ENCODE measurements around the gene SPATS2. TPM values are rescaled to one million over a fixed set of nuclear protein-coding genes. Genes with fewer than 3 reads are reported as not detected.

SPATS2 gene
- total and polyA plus RNA-seq, 2 of the 4 experiments (the other 2 are of a cell fraction), result 50.6 to 63.3 TPM

DNA sequence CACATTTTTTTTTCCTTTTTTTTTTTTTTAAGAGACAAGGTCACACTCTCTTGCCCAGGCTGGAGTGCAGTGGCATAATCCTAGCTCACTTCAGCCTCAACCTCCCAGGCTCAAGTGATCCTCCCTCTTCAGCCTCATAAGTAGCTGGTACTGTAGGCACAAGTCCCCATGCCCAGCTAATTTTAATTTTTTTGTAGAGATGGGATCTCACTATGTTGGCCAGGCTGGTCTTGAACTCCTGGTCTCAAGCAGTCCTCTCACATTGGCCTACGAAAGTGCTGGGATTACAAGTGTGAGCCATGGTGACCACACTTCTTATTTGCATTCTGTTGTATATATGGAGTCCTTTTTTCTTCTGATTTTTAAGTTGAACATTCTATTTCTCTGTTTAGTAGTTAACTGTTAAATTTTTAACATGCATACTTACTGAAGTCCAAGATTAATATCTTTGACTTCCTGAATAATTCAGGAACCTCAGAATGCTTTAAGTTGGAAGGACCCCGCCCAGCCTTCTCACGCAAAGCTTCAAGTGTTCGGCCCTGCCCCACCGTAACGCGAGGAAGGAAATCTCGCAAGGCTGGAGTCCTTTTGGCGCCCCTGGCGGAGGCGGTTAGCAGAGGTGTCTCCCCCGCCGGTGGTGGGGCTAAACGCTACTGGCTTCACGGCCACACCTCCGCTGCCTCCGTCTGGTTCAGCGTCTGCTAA lies 21.6 kb downstream of the SPATS2 start:
- H4K91ac ChIP-seq (ENCODE audit: insufficient read depth, low read depth, low read length), result no peak overlapping the region
- H2AK5ac ChIP-seq (ENCODE audit: low read depth, low read length), result no peak overlapping the region
- no peak overlapping the region for H2BK5ac ChIP-seq (ENCODE audit: low read depth, low read length, poor library complexity, severe bottlenecking)
- TF ChIP-seq SMC3 (IDR thresholded peaks at IDR 0.05; ENCODE audit: low read depth, low read length) (no peak), RCOR1 (IDR thresholded peaks at IDR 0.05; ENCODE audit: insufficient replicate concordance, low read length) (no peak), RFX5 (IDR thresholded peaks at IDR 0.05; ENCODE audit: low read depth, low read length) (no peak), CEBPB (IDR thresholded peaks at IDR 0.05; ENCODE audit: low read depth, low read length) (no peak), POLR2A (IDR thresholded peaks at IDR 0.05; ENCODE audit: low read depth, low read length) (no peak), CHD1 (IDR thresholded peaks at IDR 0.05; ENCODE audit: low read depth, low read length) (no peak), MAFK (IDR thresholded peaks at IDR 0.05; ENCODE audit: low read depth, low read length) (no peak), BHLHE40 (IDR thresholded peaks at IDR 0.05; ENCODE audit: low read depth, low read length) (no peak), MXI1 (IDR thresholded peaks at IDR 0.05; ENCODE audit: borderline replicate concordance, low read depth, low read length) (no peak), MAZ (IDR thresholded peaks at IDR 0.05; ENCODE audit: borderline replicate concordance, low read depth, low read length) (no peak), NFE2L2 (IDR thresholded peaks at IDR 0.05; ENCODE audit: low read depth, low read length) (no peak), FOS (IDR thresholded peaks at IDR 0.05; ENCODE audit: low read depth, low read length) (no peak), RAD21 (IDR thresholded peaks at IDR 0.05; ENCODE audit: low read length) (no peak)
- TF ChIP-seq, protein P1, sequence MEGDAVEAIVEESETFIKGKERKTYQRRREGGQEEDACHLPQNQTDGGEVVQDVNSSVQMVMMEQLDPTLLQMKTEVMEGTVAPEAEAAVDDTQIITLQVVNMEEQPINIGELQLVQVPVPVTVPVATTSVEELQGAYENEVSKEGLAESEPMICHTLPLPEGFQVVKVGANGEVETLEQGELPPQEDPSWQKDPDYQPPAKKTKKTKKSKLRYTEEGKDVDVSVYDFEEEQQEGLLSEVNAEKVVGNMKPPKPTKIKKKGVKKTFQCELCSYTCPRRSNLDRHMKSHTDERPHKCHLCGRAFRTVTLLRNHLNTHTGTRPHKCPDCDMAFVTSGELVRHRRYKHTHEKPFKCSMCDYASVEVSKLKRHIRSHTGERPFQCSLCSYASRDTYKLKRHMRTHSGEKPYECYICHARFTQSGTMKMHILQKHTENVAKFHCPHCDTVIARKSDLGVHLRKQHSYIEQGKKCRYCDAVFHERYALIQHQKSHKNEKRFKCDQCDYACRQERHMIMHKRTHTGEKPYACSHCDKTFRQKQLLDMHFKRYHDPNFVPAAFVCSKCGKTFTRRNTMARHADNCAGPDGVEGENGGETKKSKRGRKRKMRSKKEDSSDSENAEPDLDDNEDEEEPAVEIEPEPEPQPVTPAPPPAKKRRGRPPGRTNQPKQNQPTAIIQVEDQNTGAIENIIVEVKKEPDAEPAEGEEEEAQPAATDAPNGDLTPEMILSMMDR (conservative IDR thresholded peaks at IDR 0.05; ENCODE audit: low read depth, low read length), result no peak
- TF ChIP-seq, protein P2, sequence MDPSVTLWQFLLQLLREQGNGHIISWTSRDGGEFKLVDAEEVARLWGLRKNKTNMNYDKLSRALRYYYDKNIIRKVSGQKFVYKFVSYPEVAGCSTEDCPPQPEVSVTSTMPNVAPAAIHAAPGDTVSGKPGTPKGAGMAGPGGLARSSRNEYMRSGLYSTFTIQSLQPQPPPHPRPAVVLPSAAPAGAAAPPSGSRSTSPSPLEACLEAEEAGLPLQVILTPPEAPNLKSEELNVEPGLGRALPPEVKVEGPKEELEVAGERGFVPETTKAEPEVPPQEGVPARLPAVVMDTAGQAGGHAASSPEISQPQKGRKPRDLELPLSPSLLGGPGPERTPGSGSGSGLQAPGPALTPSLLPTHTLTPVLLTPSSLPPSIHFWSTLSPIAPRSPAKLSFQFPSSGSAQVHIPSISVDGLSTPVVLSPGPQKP (IDR thresholded peaks at IDR 0.05; ENCODE audit: borderline replicate concordance, low read depth, low read length), result no peak
- TF ChIP-seq, protein P3, sequence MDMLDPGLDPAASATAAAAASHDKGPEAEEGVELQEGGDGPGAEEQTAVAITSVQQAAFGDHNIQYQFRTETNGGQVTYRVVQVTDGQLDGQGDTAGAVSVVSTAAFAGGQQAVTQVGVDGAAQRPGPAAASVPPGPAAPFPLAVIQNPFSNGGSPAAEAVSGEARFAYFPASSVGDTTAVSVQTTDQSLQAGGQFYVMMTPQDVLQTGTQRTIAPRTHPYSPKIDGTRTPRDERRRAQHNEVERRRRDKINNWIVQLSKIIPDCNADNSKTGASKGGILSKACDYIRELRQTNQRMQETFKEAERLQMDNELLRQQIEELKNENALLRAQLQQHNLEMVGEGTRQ (IDR thresholded peaks at IDR 0.05; ENCODE audit: low read depth, low read length), result no peak
- H4K20me1 ChIP-seq (ENCODE audit: insufficient read depth, low read length), result peaks cover 42% of the 10 kb centered on the region
- ChIA-PET CTCF (no interaction called here), POLR2A (ENCODE audit: unreplicated experiment) (no interaction called here)
- H3K9me3 ChIP-seq (ENCODE audit: control insufficient read depth, insufficient read depth, low read length), result no peaks in the 10 kb centered on the region
- no TSS peak for BruUV-seq (replicated peaks)
- no peak overlapping the region for H3K27ac ChIP-seq (ENCODE audit: insufficient read depth, low read length)
- peaks cover 3% of the 10 kb centered on the region for H3K9me1 ChIP-seq (ENCODE audit: insufficient read depth, low read length)
- intact Hi-C loops (cut with micrococcal nuclease), result no loop called here
- DNase-seq (no peak), ATAC-seq (ENCODE audit: low read depth) (no peak)
- H3K36me3 ChIP-seq (ENCODE audit: control insufficient read depth, insufficient read depth, low read length), result peaks cover 7% of the 10 kb centered on the region
- no peak overlapping the region for H2BK120ac ChIP-seq (ENCODE audit: low read depth, low read length)
- no peak overlapping the region for H3K4ac ChIP-seq (ENCODE audit: low read depth, low read length)
- peaks cover 21 to 63% of the 10 kb centered on the region in 2 experiments for H3K79me1 ChIP-seq (ENCODE audit: low read depth in 1 of 2, low read length in 2 of 2)
- no peaks in the 10 kb centered on the region for H3K27me3 ChIP-seq (ENCODE audit: control insufficient read depth, insufficient read depth, low read length)
- H3K14ac ChIP-seq (replicated peaks; ENCODE audit: low read depth, low read length), result no peak overlapping the region
- H3K18ac ChIP-seq (ENCODE audit: low read depth, low read length), result no peak overlapping the region
- H4K5ac ChIP-seq (ENCODE audit: low read depth, low read length), result no peak overlapping the region
- no peak overlapping the region for H3K4me3 ChIP-seq (ENCODE audit: insufficient read depth, low read depth, low read length)
- H3K4me2 ChIP-seq (ENCODE audit: low read depth, low read length), result no peak overlapping the region
- H3K23ac ChIP-seq (ENCODE audit: low read depth, low read length), result no peak overlapping the region
- no peak overlapping the region for H2AK9ac ChIP-seq (replicated peaks; ENCODE audit: low read depth, low read length, poor library complexity)
- no peak overlapping the region for H3K9ac ChIP-seq (ENCODE audit: low read depth, low read length)
- H2BK20ac ChIP-seq (ENCODE audit: low read depth, low read length), result no peak overlapping the region
- H2BK15ac ChIP-seq (ENCODE audit: low read depth, low read length), result no peak overlapping the region
- in situ Hi-C loops (cut with MboI; ENCODE audit: low sequenced_read_pairs), result no loop called here
- H2AFZ ChIP-seq (replicated peaks; ENCODE audit: low read length, poor library complexity), result no peak overlapping the region
- H3K4me1 ChIP-seq (ENCODE audit: control insufficient read depth, insufficient read depth, low read length), result no peaks in the 10 kb centered on the region
- dilution Hi-C loops (cut with HindIII; ENCODE audit: low sequenced_read_pairs, unreplicated experiment), result no loop called here
- 67% methylated on average over 9 of the region's 18 CpGs; no CpG with 5 or more reads in 1 of the 2 experiments for WGBS, 2 experiments (ENCODE audit: extremely low coverage in 2 of 2, insufficient read length in 1 of 2)
- no peak overlapping the region for H4K8ac ChIP-seq (ENCODE audit: low read depth in 2 of 2, low read length in 2 of 2)
- H3K56ac ChIP-seq (ENCODE audit: extremely low read depth, insufficient read depth, low read length), result no peak overlapping the region

All from IMR-90 (cell line).